Upper lobe of left lung (tissue), 4 donors: Measurements from ENCODE around the gene FDX1.
"Not testable (repeated sequence)": the region's sequence is repeated elsewhere in the genome, so short reads cannot be mapped to it uniquely, and the experiment has no call there.

ENCODE experiments used
- POLR2A ChIP-seq, 4 donors: fragments of 450-650 bp; IDR thresholded peaks; one replicate each; pipeline ENCODE4 v1.5.1; 2016 to 2017; ENCODE audit warnings: antibody characterized with exemption in 4 of 4, mild to moderate bottlenecking in 2 of 4
- POLR2AphosphoS5 ChIP-seq, 2 donors: sonication (generic); formaldehyde crosslinking; IDR thresholded peaks; one replicate each; pipeline ENCODE4 v1.5.1; 2017; ENCODE audit warnings: antibody characterized with exemption in 2 of 2
- TF ChIP-seq, protein P1 (sequence below), 6 experiments: fragments of 450-650 bp in 4 of 6; fragments of 200-600 bp in 2 of 6; sonication (generic) in 2 of 6; IDR thresholded peaks; one replicate each; pipeline ENCODE4 v1.5.1; 2016 to 2019; ENCODE audit warnings: antibody characterized with exemption in 6 of 6

GRCh38 chr11:110421658-110422057 is 8.1 kb upstream of the FDX1 start:
- TF ChIP-seq, protein P1, sequence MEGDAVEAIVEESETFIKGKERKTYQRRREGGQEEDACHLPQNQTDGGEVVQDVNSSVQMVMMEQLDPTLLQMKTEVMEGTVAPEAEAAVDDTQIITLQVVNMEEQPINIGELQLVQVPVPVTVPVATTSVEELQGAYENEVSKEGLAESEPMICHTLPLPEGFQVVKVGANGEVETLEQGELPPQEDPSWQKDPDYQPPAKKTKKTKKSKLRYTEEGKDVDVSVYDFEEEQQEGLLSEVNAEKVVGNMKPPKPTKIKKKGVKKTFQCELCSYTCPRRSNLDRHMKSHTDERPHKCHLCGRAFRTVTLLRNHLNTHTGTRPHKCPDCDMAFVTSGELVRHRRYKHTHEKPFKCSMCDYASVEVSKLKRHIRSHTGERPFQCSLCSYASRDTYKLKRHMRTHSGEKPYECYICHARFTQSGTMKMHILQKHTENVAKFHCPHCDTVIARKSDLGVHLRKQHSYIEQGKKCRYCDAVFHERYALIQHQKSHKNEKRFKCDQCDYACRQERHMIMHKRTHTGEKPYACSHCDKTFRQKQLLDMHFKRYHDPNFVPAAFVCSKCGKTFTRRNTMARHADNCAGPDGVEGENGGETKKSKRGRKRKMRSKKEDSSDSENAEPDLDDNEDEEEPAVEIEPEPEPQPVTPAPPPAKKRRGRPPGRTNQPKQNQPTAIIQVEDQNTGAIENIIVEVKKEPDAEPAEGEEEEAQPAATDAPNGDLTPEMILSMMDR (IDR thresholded peaks at IDR 0.05): not testable (repeated sequence)
- not testable (repeated sequence) for TF ChIP-seq POLR2AphosphoS5, POLR2A (IDR thresholded peaks at IDR 0.05)
